Activated T-helper 1 cell treated with Interleukin-2 at 50 U/mL for 16 hours (primary cell): ENCODE measurements around the gene B4GALT1.
"Not testable (repeated sequence)": the region's sequence is repeated elsewhere in the genome, so short reads cannot be mapped to it uniquely, and the experiment has no call there.

Source experiments
- DNase-seq: peaks from one replicate; pipeline ENCODE4 v3.0.0-alpha.2; 2020; ENCODE audit warnings: low read depth

B4GALT1 gene

GRCh38 chr9:33184963-33185362 lies 17.8 kb upstream of the B4GALT1 start:
- no peak for DNase-seq

DNA sequence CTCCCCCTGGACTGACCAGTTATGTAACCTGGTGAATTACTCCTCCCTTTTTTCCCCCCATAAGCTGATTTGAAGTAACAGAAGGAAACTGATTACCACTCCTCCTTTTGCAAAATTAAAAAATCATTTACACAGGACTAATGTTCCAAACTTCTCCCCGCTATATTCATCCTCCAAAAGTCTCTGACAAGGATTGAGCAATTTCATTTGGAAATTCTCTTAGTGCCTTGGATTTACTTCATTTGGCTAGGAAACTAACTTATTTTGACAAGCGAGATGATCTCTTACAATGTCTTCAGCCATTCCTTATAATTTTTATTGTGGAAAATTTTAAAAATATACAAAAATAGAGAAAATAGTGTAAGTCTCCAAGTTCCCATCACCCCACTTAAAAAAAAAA lies 15.4 kb upstream of the B4GALT1 start:
- no peak for DNase-seq

- no peak for DNase-seq
Measured at GRCh38 chr9:33180526-33181184, 13.5 kb upstream of the B4GALT1 start.

GRCh38 chr9:33178972-33179697 lies 12.0 kb upstream of the B4GALT1 start:
- DNase-seq = no peak

- no peak for DNase-seq
Measured at GRCh38 chr9:33177639-33178038, 10.5 kb upstream of the B4GALT1 start.

DNA sequence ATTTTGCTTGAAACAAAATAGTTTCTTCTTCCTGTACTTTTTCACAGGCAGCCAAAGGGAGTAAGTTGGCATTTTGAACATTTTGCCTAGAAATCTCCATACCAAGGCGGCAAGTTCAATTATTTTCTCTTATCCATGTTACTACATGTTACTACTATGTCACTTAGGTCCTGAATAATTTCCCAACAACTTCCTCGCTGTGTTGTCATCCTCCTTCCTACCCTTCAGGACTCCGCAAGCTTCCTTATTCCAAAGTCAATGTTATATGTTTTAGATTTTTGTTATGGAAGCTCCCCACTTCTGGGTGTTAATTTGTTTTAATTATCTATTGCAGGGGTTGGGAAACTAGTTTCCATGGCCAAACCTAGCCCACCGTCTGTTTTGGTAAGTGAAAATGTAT lies 9.9 kb upstream of the B4GALT1 start:
- no peak for DNase-seq

- no peak for DNase-seq
Measured at GRCh38 chr9:33175649-33176325, 8.7 kb upstream of the B4GALT1 start.

DNA sequence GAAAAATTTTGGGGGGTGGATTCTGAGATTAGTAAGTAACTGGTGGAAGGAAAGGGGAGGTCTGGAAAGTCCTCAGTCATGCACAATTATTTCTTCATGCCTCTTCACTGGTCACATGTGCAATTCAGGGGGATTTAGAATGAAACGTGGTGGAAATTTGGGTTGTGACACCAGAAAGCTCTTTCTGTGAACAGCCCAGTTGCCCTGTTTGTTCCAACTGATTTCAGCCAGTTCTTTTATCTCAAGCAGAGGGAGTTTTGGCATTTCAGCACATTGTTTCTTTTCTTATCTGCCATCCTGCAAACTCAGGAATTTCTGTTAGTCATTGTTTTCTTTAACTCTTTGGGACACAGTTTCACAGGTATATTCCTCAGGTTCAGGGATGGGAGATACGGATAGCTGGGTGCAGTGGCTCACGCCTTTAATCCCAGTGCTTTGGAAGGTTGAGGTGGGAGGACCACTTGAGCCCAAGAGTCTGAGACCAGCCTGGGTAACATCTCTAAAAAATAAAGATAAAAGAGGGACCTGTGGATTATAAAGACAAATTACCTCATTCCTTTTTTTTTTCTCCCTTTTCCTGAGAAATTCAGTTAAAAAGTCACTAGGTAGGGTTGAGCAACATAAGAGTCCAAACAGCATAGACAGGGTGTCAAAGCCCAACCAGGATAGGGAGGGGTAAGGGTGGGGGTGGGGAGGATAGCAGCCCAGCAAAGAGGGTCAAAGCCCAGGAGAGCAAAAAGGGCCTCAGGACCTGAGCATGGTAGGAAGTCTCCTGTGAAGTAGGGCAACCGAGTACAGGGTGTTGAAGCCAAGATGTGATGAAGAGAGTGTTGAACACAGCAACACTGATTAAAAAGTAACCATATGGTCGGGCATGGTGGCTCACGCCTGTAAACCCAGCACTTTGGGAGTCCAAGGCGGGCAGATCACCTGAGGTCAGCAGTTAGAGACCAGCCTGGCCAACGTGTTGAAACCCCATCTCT lies 5.4 kb upstream of the B4GALT1 start:
- DNase-seq = no peak

DNA sequence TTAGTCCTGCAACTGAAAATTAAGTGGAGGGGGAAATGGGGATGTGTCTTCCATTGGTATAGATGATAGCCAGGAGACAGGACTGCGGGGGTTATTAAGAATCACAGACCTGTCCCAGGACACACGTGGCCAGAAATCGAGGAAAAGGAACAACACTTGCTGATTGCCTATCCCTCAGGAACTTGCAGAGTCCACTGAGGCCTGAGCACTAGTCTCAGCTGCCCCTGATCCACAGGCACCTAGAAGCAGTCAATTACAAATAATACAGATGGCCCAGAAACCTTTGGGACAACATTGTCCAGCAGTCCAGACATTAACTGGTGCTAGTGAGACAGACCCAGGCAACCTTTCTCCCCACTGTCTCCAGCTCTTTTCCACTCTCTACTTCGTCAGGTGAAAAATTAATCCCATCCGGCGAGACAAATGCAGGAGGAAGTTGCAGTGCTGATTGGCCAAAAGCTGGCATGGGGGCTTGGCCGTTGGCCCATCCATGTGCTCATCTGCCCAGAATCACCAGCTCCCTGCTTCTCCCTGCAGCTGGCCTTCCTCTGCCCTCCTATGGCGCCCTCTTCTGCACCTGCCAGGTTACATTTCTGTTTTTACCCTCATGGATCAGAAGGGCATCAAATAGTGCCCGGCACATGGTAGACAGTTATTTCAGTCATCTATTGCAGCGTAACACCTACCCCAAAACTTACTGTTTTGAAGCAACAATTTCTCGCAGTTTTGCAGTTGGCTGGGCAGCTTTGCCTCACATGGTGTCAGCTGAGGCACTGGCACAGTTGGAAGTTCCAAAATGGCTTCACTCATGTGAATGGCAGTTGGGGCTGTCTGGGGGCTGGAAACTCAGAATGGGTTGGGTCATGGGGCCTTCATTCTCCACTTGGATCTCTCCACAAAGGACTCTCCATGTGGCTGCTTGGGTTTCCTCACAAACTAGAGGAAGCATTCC lies 3.6 kb upstream of the B4GALT1 start:
- no peak for DNase-seq

- DNase-seq = no peak
Measured at GRCh38 chr9:33168941-33169544, 1.9 kb upstream of the B4GALT1 start.

- DNase-seq = no peak
Measured at GRCh38 chr9:33167972-33168461, 881 bp upstream of the B4GALT1 start.

DNA sequence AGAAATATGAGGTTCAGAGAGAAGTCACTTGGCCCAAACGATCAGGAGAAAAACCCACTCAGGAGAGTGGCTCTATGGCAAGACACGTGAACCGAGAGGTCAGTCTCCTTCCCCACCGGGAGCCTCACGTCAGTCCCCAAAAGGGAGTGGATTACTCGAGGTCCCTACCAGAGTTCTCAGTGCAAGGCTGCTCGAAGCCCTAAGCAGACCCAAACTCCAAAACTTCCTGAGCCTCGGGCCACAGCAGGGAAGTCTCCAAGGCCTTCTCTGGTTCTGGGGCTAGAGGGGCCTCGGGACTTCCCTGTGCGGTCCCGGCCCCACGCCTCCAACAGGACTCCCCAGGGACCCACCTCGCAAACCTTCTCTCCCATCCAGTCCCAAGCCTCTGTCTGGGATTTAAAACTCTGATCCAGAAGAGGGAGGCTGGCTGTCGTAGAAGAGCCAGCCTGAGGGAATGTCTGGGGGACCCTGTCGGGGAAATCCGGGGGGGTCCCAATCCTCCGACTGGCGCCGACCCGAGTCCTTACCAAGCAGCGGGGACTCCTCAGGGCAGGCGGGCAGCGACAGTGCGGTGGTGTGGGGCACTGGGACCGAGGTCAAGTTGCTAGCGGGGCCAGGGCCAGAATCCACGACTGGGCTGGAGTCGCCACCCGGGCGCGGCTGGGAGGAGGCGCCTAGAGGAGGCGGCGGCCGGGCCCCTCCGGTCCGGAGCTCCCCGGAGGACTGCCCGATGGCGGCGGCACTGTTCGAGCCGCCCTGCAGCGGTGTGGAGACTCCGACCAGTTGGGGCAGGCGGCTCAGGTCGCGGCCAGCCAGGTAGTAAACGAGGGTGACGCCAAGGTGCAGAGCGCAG lies 679 bp downstream of the B4GALT1 start:
- no peak for DNase-seq

- DNase-seq = no peak
Measured at GRCh38 chr9:33165263-33166151, 1.6 kb downstream of the B4GALT1 start.

GRCh38 chr9:33164921-33165262 lies 2.2 kb downstream of the B4GALT1 start:
- not testable (repeated sequence) for DNase-seq

DNA sequence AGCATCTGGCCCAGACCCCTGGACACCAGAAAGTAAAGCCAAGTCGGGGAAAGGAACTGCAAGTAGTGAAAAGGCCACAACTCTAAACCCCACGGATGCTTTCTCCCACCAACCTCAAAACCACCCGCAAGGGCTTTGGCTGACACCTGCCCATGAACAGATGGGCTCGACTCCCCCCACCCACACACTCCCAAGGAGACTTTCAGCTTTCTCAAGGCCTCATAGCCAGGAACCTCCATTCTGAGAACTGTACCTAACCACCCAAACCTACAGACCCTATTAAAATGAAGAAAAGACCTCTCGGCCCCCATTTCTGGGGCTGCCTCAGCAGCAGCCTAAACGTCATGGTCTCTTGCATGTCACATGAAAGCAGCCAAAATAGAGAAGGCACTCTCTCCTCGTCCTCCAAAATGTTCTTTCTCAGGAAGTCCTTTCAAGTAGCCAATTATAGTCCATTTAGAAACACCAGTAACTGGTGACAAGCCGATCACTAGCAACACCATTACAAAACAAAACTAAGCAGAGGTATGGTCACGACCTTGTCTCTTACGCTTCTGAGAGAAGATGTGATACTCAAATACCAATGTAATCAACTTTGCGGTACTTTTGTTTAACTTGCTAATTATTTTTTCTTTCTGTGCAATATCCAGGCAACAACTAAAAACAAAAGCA lies 2.9 kb downstream of the B4GALT1 start:
- no peak for DNase-seq

- DNase-seq = no peak
Measured at GRCh38 chr9:33163433-33164137, 3.6 kb downstream of the B4GALT1 start.

DNA sequence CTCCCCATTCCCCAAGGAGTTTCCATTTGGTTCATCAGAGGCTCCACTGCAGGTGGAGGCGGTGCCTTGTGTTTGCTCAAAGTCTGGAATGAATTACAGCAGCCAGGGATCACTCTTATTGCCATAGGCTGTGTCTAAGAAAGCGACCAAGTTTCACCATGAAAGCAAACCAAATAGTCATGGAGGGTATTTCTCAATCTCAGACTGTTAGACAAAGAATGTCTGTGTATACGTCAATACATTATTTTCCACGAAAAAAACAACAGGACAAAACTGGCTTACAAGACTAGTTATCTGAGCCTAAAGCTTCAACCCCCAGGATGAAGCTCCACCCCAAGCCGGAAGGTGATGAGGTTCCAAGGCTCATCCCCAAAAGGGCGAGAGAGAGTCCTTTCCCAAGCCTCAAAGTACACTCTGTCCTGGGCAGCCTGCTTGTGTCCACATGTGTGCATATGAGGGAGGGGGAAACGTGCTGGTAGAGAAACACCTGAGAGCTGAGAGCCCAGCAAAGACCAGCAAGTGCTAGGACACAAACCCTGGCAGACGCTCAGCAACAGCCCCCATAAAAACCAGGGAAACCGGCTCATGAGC lies 4.3 kb downstream of the B4GALT1 start:
- no peak for DNase-seq
